Measurements from ENCODE around the gene PLEKHH1. TPM values are rescaled to one million over a fixed set of nuclear protein-coding genes. Genes with fewer than 3 reads are reported as not detected.

The PLEKHH1 gene
- total RNA-seq, 4 donors from 2014 or later: 71.1 to 123 (median 79.7) TPM

GRCh38 chr14:67633451-67634147 is 100.5 kb downstream of the PLEKHH1 start:
- H3K4me3 ChIP-seq: no peak overlapping the region
- no peak overlapping the region for H3K27ac ChIP-seq
- H3K27me3 ChIP-seq: no peaks in the 10 kb centered on the region
- peaks cover 0 to 2% (median 0%) of the 10 kb centered on the region in 4 donors for H3K4me1 ChIP-seq
- H3K36me3 ChIP-seq: no peaks in the 10 kb centered on the region
- peak; percentile 32 for DNase-seq
- TF ChIP-seq CTCF (IDR thresholded peaks at IDR 0.05) (no peak), POLR2AphosphoS5 (IDR thresholded peaks at IDR 0.05) (no peak), POLR2A (IDR thresholded peaks at IDR 0.05) (no peak), EP300 (IDR thresholded peaks at IDR 0.05; ENCODE audit: low read depth) (no peak)
- no peaks in the 10 kb centered on the region for H3K9me3 ChIP-seq
- 80 to 84% methylated on average over 5 of the region's 5 CpGs for WGBS, 2 donors (ENCODE audit: low coverage in 1 of 2)
- in situ Hi-C loops (cut with MboI; ENCODE audit: low pct_ligation_motif_present in 1 of 4, low pct_unique_long_range_greater_than_20kb in 1 of 4, low sequenced_read_pairs in 3 of 4) (no loop called here), intact Hi-C loops (cut with DNase I; ENCODE audit: low total_unique reads) (no loop called here)

- DNase-seq: no peak
- H3K4me1 ChIP-seq: peaks cover 0 to 2% (median 0%) of the 10 kb centered on the region in 4 donors
- WGBS, 2 donors (ENCODE audit: low coverage in 1 of 2): 0 to 64% methylated on average over 1 to 3 of the region's 3 CpGs
- intact Hi-C loops (cut with DNase I; ENCODE audit: low total_unique reads) (no loop called here), in situ Hi-C loops (cut with MboI; ENCODE audit: low pct_ligation_motif_present in 1 of 4, low pct_unique_long_range_greater_than_20kb in 1 of 4, low sequenced_read_pairs in 3 of 4) (no loop called here)
- H3K27ac ChIP-seq: no peak overlapping the region
- H3K36me3 ChIP-seq: no peaks in the 10 kb centered on the region
- H3K4me3 ChIP-seq: no peak overlapping the region
- TF ChIP-seq POLR2A (IDR thresholded peaks at IDR 0.05): no peak
- no peak for TF ChIP-seq CTCF (IDR thresholded peaks at IDR 0.05)
- no peak for TF ChIP-seq EP300 (IDR thresholded peaks at IDR 0.05; ENCODE audit: low read depth)
- no peak for TF ChIP-seq POLR2AphosphoS5 (IDR thresholded peaks at IDR 0.05)
- H3K9me3 ChIP-seq: no peaks in the 10 kb centered on the region
- H3K27me3 ChIP-seq: no peaks in the 10 kb centered on the region
These were observed 103.3 kb downstream of the PLEKHH1 start for GRCh38 chr14:67636361-67636919.

- in situ Hi-C loops (cut with MboI; ENCODE audit: low pct_ligation_motif_present in 1 of 4, low pct_unique_long_range_greater_than_20kb in 1 of 4, low sequenced_read_pairs in 3 of 4): no loop called here
- TF ChIP-seq CTCF (IDR thresholded peaks at IDR 0.05) (no peak), POLR2A (IDR thresholded peaks at IDR 0.05) (no peak)
- intact Hi-C loops (cut with DNase I; ENCODE audit: low total_unique reads): no loop called here
- WGBS, 2 donors (ENCODE audit: low coverage in 1 of 2): 90 to 100% methylated on average over 2 to 3 of the region's 3 CpGs
- no peaks in the 10 kb centered on the region for H3K36me3 ChIP-seq
- H3K27me3 ChIP-seq: no peaks in the 10 kb centered on the region
- no peak for DNase-seq
- no peak overlapping the region for H3K27ac ChIP-seq
- H3K4me3 ChIP-seq: no peak overlapping the region
- peaks cover 0 to 2% (median 0%) of the 10 kb centered on the region in 4 donors for H3K4me1 ChIP-seq
- no peaks in the 10 kb centered on the region for H3K9me3 ChIP-seq
These were observed 105.6 kb downstream of the PLEKHH1 start for GRCh38 chr14:67638642-67639041.

Small RNA genes within 50 kb of the gene (small RNA-seq; reads per million reads assigned to genes)
- gene AL132640.3 (0 reads per million in 4 donors), gene RF00019 (0 reads per million in 4 donors)

Other genes with a start within 250 kb of the PLEKHH1 start
- 100 to 1,000 TPM in 1 of 4 donors, 10 to 100 TPM in 3; 65.5 to 104 (median 94.7) TPM for gene ATP6V1D, start 173.5 kb upstream of the PLEKHH1 start, total RNA-seq
- gene EIF2S1, start 173.0 kb upstream of the PLEKHH1 start, total RNA-seq: 10 to 100 TPM in 2 of 4 donors, 1 to 10 TPM in 2; 7.1 to 51.7 (median 21.7) TPM
- gene PLEK2, start 121.1 kb upstream of the PLEKHH1 start, total RNA-seq: 10 to 100 TPM in 3 of 4 donors, 1 to 10 TPM in 1; 5.2 to 61.1 (median 28.9) TPM
- gene TMEM229B, start 44.6 kb upstream of the PLEKHH1 start, total RNA-seq: 10 to 100 TPM in 1 of 4 donors, 1 to 10 TPM in 3; 3.7 to 13.5 (median 7.4) TPM
- gene PIGH, start 67.0 kb downstream of the PLEKHH1 start, total RNA-seq: 10 to 100 TPM; 18.9 to 41.9 (median 27.7) TPM
- 10 to 100 TPM in 1 of 4 donors, 1 to 10 TPM in 2, not detected in 1; 7.5 to 18.8 (median 9.2) TPM for gene ARG2, start 86.6 kb downstream of the PLEKHH1 start, total RNA-seq
- gene VTI1B, start 141.3 kb downstream of the PLEKHH1 start, total RNA-seq: 10 to 100 TPM; 59.5 to 74.8 (median 67.5) TPM
- gene RDH11, start 162.5 kb downstream of the PLEKHH1 start, total RNA-seq: 10 to 100 TPM; 30.8 to 53.9 (median 37.2) TPM
- gene RDH12, start 168.6 kb downstream of the PLEKHH1 start, total RNA-seq: under 1 TPM in 1 of 4 donors, not detected in 3; 0.27 TPM

Data from transverse colon (tissue), 4 donors.